ENCODE results near the gene TNIP2.
A peak's percentile ranks its signal among the peaks of the same experiment; 100 is the strongest.

TNIP2 gene

GRCh38 chr4:2714061-2714770 is 41.9 kb downstream of the TNIP2 start:
- peak; percentile 56 for DNase-seq

DNA sequence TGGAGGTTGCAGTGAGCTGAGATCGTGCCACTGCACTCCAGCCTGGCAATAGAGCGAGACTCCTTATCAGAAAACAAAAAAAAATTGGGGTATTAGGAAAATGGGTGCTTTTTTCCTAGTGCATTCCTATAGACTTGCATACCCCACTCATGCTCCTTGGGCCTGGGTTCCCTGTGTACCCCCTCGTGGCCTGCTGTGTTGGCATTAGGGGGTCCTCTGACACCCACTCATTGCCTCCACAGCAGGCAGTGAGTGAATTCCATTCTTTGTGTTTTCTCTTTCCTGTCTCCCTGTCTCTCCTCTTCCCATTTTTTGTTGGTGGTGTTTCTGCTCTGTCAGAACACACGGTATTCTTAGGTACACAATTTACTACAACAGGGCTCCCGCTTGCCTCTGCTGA is 42.8 kb downstream of the TNIP2 start:
- DNase-seq = no peak

- no peak for DNase-seq
These were observed 43.8 kb downstream of the TNIP2 start for GRCh38 chr4:2712261-2712842.

- DNase-seq = no peak
These were observed 53.4 kb downstream of the TNIP2 start for GRCh38 chr4:2702770-2703169.

- no peak for DNase-seq
These were observed 53.8 kb downstream of the TNIP2 start for GRCh38 chr4:2702361-2702760.

DNA sequence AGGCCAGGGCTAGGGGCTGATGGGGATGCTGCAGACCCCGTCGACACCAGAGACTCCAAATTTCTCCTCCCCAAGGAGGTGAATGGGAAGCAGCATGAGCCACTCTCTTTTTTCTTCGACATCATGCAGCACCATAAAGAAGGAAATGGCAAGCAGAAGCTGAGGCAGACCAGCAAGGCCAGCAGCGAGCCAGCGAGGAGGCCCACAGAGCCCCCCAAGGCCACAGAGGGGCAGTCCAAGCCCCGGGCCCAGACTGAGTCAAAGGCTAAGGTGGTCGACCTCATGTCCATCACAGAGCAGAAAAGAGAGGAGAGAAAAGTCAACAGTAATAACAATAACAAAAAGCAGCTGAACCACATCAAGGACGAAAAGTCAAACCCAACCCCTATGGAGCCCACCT is 56.1 kb downstream of the TNIP2 start:
- DNase-seq = no peak

DNA sequence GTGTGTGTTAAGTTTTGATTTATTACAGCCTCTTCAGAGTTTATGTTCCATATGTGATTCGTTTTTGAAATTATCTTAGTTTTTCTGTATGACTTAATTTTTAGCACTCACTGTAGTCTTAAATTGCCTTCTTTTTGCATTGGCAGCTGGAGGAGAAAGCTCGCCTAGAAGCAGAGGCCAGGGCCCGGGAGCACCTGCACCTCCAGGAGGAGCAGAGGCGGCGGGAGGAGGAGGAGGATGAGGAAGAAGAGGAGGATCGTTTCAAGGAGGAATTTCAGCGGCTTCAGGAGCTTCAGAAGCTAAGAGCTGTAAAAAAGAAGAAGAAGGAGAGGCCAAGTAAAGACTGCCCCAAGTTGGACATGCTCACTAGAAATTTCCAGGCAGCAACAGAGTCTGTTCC is 56.6 kb downstream of the TNIP2 start:
- no peak for DNase-seq

GRCh38 chr4:2698951-2699505 is 57.1 kb downstream of the TNIP2 start:
- no peak for DNase-seq

GRCh38 chr4:2698504-2698903 is 57.6 kb downstream of the TNIP2 start:
- no peak for DNase-seq

GRCh38 chr4:2697995-2698414 is 58.1 kb downstream of the TNIP2 start:
- no peak for DNase-seq

DNA sequence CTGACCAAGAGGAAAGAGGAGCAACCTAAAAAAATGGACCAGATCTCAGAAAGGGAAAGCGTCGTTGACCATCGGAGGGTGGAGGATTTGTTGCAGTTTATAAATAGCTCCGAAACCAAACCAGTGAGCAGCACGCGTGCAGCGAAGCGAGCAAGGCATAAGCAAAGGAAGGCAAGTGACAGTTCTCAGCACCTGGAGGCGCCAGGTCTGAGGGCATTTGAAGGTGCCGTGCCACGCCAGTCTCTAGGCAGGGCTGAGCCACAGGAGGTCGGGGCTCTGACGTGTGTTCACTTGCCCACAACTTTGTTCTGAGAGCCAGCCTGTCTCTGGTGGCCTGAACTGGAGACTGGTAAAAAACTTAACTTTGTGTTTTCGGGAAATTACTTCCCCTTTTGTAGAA is 59.7 kb downstream of the TNIP2 start:
- no peak for DNase-seq

GRCh38 chr4:2695346-2696060 is 60.6 kb downstream of the TNIP2 start:
- no peak for DNase-seq

- no peak for DNase-seq
These were observed 61.4 kb downstream of the TNIP2 start for GRCh38 chr4:2694691-2695090.

DNA sequence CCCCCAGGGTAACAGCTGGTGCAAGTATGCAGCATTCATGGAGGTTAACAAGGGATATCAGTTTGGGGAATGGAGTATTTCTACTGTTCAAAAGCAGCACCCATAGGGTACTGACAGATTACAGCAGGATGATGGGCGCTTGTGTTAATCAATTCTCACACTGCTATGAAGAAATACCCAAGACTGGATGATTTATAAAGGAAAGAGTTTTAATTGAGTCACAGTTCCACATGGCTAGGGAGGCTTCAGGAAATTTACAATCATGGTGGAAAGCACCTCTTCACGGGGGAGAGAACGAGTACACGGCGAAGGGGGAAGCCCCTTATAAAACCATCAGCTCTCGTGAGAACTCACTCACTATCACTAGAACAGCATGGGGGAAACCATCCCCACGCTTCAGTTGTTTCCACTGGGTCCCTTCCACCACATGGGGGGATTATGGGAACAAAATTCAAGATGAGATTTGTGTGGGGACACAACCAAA is 64.1 kb downstream of the TNIP2 start:
- DNase-seq = no peak

Measured in activated CD4-positive, alpha-beta T cell treated with anti-CD3 and anti-CD28 coated beads for 4 hours (primary cell).